ENCODE measurements around the gene OTP. TPM values are rescaled to one million over a fixed set of nuclear protein-coding genes. Genes with fewer than 3 reads are reported as not detected.
A peak's percentile ranks its signal among the peaks of the same experiment; 100 is the strongest.

OTP gene
- total RNA-seq, 1 donor = not detected

DNA sequence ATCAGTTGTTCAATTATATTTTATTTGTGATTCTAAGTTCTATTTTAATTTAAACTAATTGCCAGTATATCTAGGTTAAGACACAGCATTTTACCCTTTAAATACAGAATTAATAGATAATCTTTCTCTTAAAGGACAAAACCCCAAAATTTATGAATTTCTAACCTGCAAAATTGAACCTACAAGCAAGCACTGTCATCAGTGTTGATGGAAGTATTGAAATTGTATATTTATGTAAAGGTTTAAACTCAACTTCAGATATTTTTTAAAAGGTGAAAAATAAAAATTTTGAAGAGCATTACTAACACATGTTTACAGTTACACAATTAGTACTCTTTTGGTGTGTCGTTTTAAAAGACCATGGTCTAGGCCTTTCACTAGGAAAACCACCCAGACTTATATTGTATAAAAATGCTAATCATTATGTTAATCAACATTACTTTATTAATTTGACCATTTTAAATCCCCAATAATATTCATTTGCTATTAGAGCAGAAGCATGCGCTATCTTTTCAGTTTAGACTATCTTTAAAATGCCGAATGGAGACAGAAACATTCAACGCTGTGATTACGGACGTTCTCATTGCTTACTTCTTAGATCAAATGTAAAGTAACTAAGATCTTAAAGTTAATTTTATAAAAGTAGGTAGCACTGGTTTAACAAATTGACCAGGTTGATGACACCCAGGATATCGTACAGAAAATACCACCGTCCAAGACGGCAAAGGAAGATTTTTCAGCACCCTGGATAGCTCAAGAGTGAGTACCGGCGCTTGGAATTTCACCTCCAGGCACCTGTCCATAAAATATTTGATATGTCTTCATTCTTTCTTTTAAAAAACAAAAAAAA is 3.2 kb downstream of the OTP start:
- TF ChIP-seq, protein P1, sequence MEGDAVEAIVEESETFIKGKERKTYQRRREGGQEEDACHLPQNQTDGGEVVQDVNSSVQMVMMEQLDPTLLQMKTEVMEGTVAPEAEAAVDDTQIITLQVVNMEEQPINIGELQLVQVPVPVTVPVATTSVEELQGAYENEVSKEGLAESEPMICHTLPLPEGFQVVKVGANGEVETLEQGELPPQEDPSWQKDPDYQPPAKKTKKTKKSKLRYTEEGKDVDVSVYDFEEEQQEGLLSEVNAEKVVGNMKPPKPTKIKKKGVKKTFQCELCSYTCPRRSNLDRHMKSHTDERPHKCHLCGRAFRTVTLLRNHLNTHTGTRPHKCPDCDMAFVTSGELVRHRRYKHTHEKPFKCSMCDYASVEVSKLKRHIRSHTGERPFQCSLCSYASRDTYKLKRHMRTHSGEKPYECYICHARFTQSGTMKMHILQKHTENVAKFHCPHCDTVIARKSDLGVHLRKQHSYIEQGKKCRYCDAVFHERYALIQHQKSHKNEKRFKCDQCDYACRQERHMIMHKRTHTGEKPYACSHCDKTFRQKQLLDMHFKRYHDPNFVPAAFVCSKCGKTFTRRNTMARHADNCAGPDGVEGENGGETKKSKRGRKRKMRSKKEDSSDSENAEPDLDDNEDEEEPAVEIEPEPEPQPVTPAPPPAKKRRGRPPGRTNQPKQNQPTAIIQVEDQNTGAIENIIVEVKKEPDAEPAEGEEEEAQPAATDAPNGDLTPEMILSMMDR (IDR thresholded peaks at IDR 0.05; ENCODE audit: insufficient read depth, low read depth, low read length) = no peak
- no peak overlapping the region for H3K4me3 ChIP-seq (ENCODE audit: low read depth, low read length)
- no peak for DNase-seq (ENCODE audit: low read depth)

- no peak overlapping the region for H3K4me3 ChIP-seq (ENCODE audit: low read depth, low read length)
- TF ChIP-seq, protein P1 (IDR thresholded peaks at IDR 0.05; ENCODE audit: insufficient read depth, low read depth, low read length) = no peak
- DNase-seq (ENCODE audit: low read depth) = no peak
Observed at GRCh38 chr5:77633709-77634108, 4.8 kb downstream of the OTP start.

- TF ChIP-seq, protein P1 (IDR thresholded peaks at IDR 0.05; ENCODE audit: insufficient read depth, low read depth, low read length) = no peak
- H3K4me3 ChIP-seq (ENCODE audit: low read depth, low read length) = no peak overlapping the region
- DNase-seq (ENCODE audit: low read depth) = no peak
Observed at GRCh38 chr5:77633207-77633675, 5.3 kb downstream of the OTP start.

DNA sequence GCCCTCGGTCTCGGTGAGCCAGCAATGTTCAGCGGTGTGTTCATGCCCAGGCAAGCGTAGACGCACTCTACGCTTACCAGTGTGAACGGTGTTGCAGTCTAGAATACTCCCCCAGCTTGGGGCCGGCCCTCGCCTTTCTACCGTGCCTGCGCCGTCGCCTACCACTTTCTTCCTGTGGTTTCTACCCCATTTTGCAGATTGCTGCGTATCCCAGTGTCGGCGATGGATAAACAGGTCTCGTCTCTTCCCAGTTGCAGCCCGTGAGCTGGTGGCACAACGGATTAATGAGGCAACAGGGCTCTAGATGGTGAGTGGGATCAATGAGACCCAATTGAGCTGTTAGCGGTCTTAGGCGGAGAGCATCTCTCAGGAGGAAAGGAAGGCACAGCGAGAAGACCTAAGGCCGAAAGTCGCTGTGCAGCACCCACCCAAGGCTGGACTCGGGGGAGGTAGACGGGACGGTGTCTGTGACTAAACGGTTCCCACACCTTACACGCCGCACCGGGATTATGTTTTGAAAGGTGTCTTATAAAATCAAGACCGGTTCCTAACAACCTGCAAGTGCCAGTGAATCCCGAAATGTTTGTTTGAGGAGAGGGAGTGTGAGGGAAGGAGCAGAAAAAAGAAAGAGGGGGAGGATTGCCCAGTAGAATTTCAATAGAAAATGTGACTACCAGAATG is 5.8 kb downstream of the OTP start:
- no peak for DNase-seq (ENCODE audit: low read depth)
- TF ChIP-seq, protein P1 (IDR thresholded peaks at IDR 0.05; ENCODE audit: insufficient read depth, low read depth, low read length) = no peak
- no peak overlapping the region for H3K4me3 ChIP-seq (ENCODE audit: low read depth, low read length)

DNA sequence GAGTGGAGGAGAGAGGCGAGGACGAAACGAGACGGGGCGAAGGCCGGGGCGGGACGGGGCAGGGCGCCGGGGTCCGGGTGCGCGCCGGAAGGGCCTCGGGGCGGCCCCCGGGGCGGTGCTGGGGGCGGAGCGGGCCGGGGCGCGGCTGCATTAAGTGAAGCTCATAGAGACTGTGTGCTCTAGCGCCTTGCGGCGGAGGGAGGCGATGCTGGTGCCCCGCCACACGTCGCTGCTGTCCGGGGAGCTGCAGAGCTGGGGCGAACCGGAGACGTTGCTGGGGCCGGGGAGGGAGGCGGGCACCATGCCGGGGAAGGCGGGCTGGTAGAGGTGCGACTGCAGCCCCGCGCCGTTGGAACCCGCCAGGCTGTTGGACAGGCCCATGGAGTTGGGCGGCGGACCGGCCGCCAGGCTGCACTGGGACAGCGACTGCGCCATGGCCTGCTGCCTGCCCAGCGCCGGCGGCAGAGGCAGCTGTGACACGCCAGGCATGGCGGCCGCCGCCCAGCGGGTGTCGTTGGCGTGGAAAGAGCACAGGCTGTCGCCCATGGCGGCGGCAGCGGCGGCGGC is 8.3 kb downstream of the OTP start:
- TF ChIP-seq, protein P1 (IDR thresholded peaks at IDR 0.05; ENCODE audit: insufficient read depth, low read depth, low read length) = no peak
- DNase-seq (ENCODE audit: low read depth) = no peak
- H3K4me3 ChIP-seq (ENCODE audit: low read depth, low read length) = peak overlapping the region; percentile 41

GRCh38 chr5:77629509-77630113 is 8.9 kb downstream of the OTP start:
- TF ChIP-seq, protein P1 (IDR thresholded peaks at IDR 0.05; ENCODE audit: insufficient read depth, low read depth, low read length) = no peak
- peak overlapping the region; percentile 35 for H3K4me3 ChIP-seq (ENCODE audit: low read depth, low read length)
- no peak for DNase-seq (ENCODE audit: low read depth)
